Lower lobe of right lung (tissue), 2 donors: Measurements from ENCODE around the gene CACNA1A. TPM values are rescaled to one million over a fixed set of nuclear protein-coding genes. Genes with fewer than 3 reads are reported as not detected.
"Not testable (repeated sequence)": the region's sequence is repeated elsewhere in the genome, so short reads cannot be mapped to it uniquely, and the experiment has no call there.

ENCODE experiments used
- ATAC-seq, 2 donors: fragments of 200-7000 bp; cut with Tn5 transposase; one replicate each; pipeline ENCODE4 v1.9.1; 2020 to 2022; ENCODE audit warnings: mild to moderate bottlenecking in 2 of 2, moderate library complexity in 2 of 2
- DNase-seq: peaks from one replicate; pipeline ENCODE4 v3.0.0-alpha.2; 2020
- H3K27ac ChIP-seq: fragments of 200-600 bp; one replicate; pipeline ENCODE4 v1.8.0; 2022
- H3K27me3 ChIP-seq: fragments of 200-600 bp; one replicate; pipeline ENCODE4 v1.8.0; 2022; ENCODE audit warnings: low read depth
- H3K36me3 ChIP-seq: fragments of 200-600 bp; one replicate; pipeline ENCODE4 v1.8.0; 2022; ENCODE audit warnings: mild to moderate bottlenecking
- H3K4me1 ChIP-seq: fragments of 200-600 bp; one replicate; pipeline ENCODE4 v1.8.0; 2022
- H3K4me3 ChIP-seq: fragments of 200-600 bp; one replicate; pipeline ENCODE4 v1.8.0; 2022; ENCODE audit warnings: mild to moderate bottlenecking
- H3K9me3 ChIP-seq: fragments of 200-600 bp; one replicate; pipeline ENCODE4 v1.8.0; 2022
- intact Hi-C: fragments of 100-400 bp; cut with DNase I; formaldehyde crosslinking; loops from one replicate; pipeline ENCODE4 v1.11.0; 2022
- total RNA-seq: library from RNA; stranded (reverse); fragmentation: NEBNext Ultra II Directional; extraction: Animal tissue kit (Norgen Biotek cat#: 25700); gene quantifications from one replicate; pipeline ENCODE4 v1.2.1, GENCODE V29; 2021
- TF ChIP-seq, protein P1 (sequence below): fragments of 200-600 bp; IDR thresholded peaks from one replicate; pipeline ENCODE4 v1.8.0; 2022; ENCODE audit warnings: antibody characterized with exemption, mild to moderate bottlenecking
- donor health status: DM: no; HTN: yes; CAD: no; lungs with severe emphysema.

The CACNA1A gene
- total RNA-seq, 1 donor from 2014 or later = 0.71 TPM

DNA sequence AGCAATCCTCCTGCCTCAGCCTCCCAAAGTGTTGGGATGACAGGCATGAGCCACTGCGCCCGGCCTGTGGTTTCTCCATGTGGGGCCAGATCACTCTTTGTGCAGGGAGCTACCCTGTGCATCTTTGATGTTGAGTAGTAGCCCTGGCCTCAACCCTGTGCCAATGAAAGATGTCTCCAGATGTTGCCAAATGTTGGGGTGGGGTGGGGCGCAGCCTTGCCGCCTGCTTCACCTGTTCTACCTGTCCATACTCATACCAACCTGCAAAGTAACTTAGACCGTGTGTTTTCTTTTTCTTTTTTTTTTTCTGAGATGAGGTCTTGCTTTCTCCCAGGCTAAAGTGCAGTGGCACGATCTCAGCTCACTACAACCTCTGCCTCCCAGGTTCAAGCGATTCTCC lies 335.1 kb downstream of the CACNA1A start:
- H3K27ac ChIP-seq = no peak overlapping the region
- H3K36me3 ChIP-seq = no peaks in the 10 kb centered on the region
- no peaks in the 10 kb centered on the region for H3K9me3 ChIP-seq
- H3K4me3 ChIP-seq = no peak overlapping the region
- no peak for ATAC-seq
- H3K4me1 ChIP-seq = peaks cover 45% of the 10 kb centered on the region
- DNase-seq = no peak
- intact Hi-C loops = no loop called here
- TF ChIP-seq, protein P1, sequence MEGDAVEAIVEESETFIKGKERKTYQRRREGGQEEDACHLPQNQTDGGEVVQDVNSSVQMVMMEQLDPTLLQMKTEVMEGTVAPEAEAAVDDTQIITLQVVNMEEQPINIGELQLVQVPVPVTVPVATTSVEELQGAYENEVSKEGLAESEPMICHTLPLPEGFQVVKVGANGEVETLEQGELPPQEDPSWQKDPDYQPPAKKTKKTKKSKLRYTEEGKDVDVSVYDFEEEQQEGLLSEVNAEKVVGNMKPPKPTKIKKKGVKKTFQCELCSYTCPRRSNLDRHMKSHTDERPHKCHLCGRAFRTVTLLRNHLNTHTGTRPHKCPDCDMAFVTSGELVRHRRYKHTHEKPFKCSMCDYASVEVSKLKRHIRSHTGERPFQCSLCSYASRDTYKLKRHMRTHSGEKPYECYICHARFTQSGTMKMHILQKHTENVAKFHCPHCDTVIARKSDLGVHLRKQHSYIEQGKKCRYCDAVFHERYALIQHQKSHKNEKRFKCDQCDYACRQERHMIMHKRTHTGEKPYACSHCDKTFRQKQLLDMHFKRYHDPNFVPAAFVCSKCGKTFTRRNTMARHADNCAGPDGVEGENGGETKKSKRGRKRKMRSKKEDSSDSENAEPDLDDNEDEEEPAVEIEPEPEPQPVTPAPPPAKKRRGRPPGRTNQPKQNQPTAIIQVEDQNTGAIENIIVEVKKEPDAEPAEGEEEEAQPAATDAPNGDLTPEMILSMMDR = no peak
- H3K27me3 ChIP-seq = no peaks in the 10 kb centered on the region

DNA sequence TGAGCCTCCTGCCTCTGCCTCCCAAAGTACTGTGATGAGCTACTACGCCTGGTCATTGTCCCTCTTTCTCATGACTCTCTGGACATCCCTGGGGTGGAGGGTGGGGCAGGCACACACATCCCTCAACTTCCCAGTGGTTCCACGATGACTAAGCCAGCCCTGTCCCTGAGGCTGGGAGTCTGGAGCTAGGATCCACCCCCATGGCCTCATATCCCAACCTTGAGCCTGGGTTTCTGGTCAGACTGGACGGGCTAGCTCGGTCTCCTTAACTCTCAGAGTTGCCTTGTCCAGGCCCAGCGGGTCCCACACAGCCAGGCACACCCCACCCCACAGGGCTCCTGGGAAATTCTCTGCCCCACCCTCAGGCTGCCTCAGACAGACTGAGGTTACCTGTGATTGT lies 336.5 kb downstream of the CACNA1A start:
- no peak overlapping the region for H3K4me3 ChIP-seq
- no peak for ATAC-seq
- H3K27ac ChIP-seq = peak overlapping the region; percentile 36
- H3K9me3 ChIP-seq = no peaks in the 10 kb centered on the region
- peaks cover 59% of the 10 kb centered on the region for H3K4me1 ChIP-seq
- no peaks in the 10 kb centered on the region for H3K27me3 ChIP-seq
- DNase-seq = no peak
- no peaks in the 10 kb centered on the region for H3K36me3 ChIP-seq
- intact Hi-C loops = no loop called here
- TF ChIP-seq, protein P1 = no peak

DNA sequence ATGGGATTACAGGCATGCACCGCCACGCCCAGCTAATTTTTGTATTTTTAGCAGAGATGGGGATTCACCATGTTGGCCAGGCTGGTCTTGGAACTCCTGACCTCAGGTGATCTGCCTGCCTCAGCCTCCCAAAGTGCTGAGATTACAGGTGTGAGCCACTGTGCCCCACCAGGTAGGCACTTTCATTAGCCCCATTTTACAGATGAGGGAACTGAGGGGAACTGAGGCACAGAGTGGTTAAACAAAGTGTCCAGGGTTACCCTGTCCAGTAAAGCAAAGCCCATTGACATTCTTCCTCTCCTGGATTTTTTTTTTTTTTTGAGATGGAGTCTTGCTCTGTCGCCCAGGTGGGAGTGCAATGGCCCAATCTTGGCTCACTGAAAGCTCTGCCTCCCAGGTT lies 340.1 kb downstream of the CACNA1A start:
- Histone ChIP-seq H3K4me1 (peaks cover 75% of the 10 kb centered on the region), H3K27ac (peak overlapping the region; percentile 88)
- intact Hi-C loops, DNase-seq, ATAC-seq, H3K27me3 ChIP-seq, H3K4me3 ChIP-seq, H3K9me3 ChIP-seq, H3K36me3 ChIP-seq: not testable (repeated sequence)

DNA sequence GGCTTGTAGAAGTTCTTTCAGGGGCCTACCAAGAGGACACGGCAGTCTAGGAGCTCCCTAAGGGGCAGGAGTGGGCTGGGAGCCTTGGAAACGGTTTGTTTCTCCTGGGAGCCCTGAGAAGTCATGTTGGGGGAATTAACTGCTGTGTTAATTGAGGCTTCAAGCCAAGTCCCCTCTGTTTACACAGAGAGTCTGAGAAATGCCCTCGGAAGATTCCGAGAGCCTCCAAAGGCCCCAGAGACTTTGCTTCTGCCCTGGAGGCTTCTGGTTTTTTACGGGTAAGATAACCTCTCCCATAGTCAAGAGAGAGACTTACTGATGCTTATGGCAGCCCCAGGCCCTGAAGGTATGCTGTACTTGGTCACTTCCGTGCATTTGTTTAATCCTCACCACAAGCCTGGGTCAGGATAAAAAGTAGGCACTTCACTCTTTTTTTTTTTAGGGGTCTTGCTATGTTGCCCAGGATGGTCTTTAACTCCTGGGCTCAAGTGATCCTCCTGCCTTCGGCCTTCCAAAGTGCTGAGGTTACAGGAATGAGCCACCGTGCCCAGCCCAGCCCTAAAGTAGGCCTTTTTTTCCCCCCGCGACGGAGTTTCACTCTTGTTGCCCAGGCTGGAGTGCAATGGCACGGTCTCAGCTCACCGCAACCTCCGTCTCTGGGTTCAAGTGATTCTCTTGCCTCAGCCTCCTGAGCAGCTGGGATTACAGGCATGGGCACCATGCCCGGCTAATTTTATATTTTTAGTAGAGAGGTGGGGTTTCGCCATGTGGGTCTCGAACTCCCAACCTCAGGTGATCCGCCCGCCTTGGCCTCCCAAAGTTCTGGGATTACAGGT lies 340.9 kb downstream of the CACNA1A start:
- intact Hi-C loops = no loop called here
- Histone ChIP-seq H3K27me3 (no peaks in the 10 kb centered on the region), H3K9me3 (no peaks in the 10 kb centered on the region), H3K27ac (peak overlapping the region; percentile 88), H3K36me3 (no peaks in the 10 kb centered on the region), H3K4me1 (peaks cover 78% of the 10 kb centered on the region), H3K4me3 (no peak overlapping the region)
- ATAC-seq = no peak
- no peak for DNase-seq
- TF ChIP-seq, protein P1 = no peak

DNA sequence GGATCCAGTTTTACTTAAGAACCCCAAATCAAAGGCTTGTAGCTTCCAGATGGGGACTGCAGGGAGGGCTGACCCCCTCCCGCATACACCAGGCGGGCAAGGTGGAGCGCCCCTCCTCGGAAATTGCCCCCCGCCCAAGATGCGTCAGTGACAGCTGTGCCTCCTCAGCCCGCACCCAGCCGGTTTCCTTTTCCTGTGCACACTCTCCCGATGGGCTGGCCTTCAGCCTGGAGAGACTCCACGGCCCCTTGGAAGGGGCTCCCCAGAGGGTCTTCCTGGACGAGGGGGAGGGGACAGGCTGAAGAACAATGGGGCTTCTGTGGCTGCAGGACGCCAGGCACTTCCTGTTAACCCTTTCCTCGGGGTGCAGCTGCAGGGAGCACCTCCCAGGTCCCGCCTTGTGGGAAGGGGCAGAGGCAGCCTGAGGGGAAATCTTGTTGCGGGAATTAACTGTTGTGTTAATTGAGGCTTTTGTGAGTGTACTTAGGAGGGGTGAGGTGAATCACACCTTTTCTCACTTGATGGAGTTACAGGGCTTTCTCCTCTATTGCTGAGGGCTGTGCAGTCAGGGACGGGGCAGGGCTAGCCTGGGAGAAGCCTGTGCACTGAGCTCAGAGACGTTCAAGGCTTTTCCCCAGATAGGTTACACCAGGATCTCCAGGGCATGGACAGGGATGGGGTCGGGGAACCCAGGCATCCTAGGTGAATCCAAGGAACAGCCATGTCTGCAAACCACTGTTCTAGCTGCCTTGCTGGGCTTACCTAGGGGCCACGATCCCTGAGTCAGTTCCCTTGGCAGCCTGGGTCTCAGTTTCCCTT lies 341.7 kb downstream of the CACNA1A start:
- intact Hi-C loops = no loop called here
- DNase-seq (peak; percentile 69), ATAC-seq (peak in 1 of 2 donors; percentile 4)
- no peaks in the 10 kb centered on the region for H3K27me3 ChIP-seq
- peaks cover 78% of the 10 kb centered on the region for H3K4me1 ChIP-seq
- no peaks in the 10 kb centered on the region for H3K9me3 ChIP-seq
- H3K27ac ChIP-seq = peak overlapping the region; percentile 88
- TF ChIP-seq, protein P1 = no peak
- peak overlapping the region; percentile 55 for H3K4me3 ChIP-seq
- H3K36me3 ChIP-seq = no peaks in the 10 kb centered on the region
